Activated CD4-positive, alpha-beta T cell treated with anti-CD3 and anti-CD28 coated beads, Interleukin-2, amount 50 U/mL, for 4 hours (primary cell): ENCODE results near the gene FDX1.

ENCODE experiments used
- DNase-seq, 2 experiments: peaks; one replicate each; pipeline ENCODE4 v3.0.0-alpha.2; 2020

The FDX1 gene

GRCh38 chr11:110431674-110432073 lies 1.9 kb downstream of the FDX1 start:
- DNase-seq: no peak

GRCh38 chr11:110432713-110433392 lies 3.1 kb downstream of the FDX1 start:
- DNase-seq: no peak

- no peak for DNase-seq
Observed at GRCh38 chr11:110433393-110434333, 3.9 kb downstream of the FDX1 start.

GRCh38 chr11:110434952-110435779 lies 5.4 kb downstream of the FDX1 start:
- peak; percentile 13 to 23 for DNase-seq

- no peak for DNase-seq
Observed at GRCh38 chr11:110435780-110436717, 6.3 kb downstream of the FDX1 start.

GRCh38 chr11:110438017-110438416 lies 8.3 kb downstream of the FDX1 start:
- no peak for DNase-seq

- no peak for DNase-seq
Observed at GRCh38 chr11:110445437-110445836, 15.7 kb downstream of the FDX1 start.

GRCh38 chr11:110446061-110446460 lies 16.3 kb downstream of the FDX1 start:
- DNase-seq: no peak

- no peak for DNase-seq
Observed at GRCh38 chr11:110446594-110446993, 16.8 kb downstream of the FDX1 start.

GRCh38 chr11:110447343-110447742 lies 17.6 kb downstream of the FDX1 start:
- DNase-seq: no peak

- DNase-seq: no peak
Observed at GRCh38 chr11:110447897-110448745, 18.4 kb downstream of the FDX1 start.

- DNase-seq: no peak
Observed at GRCh38 chr11:110450246-110450645, 20.5 kb downstream of the FDX1 start.

- DNase-seq: no peak
Observed at GRCh38 chr11:110452720-110453119, 23.0 kb downstream of the FDX1 start.

GRCh38 chr11:110453684-110454354 lies 24.1 kb downstream of the FDX1 start:
- DNase-seq: no peak

- DNase-seq: no peak
Observed at GRCh38 chr11:110454609-110455008, 24.9 kb downstream of the FDX1 start.

- DNase-seq: no peak
Observed at GRCh38 chr11:110455718-110456117, 26.0 kb downstream of the FDX1 start.

- no peak for DNase-seq
Observed at GRCh38 chr11:110463153-110463552, 33.4 kb downstream of the FDX1 start.

- no peak for DNase-seq
Observed at GRCh38 chr11:110465231-110465630, 35.5 kb downstream of the FDX1 start.

- no peak for DNase-seq
Observed at GRCh38 chr11:110467556-110467955, 37.8 kb downstream of the FDX1 start.

GRCh38 chr11:110468121-110468520 lies 38.4 kb downstream of the FDX1 start:
- DNase-seq: no peak
